HUES64 (cell line): ENCODE results near the gene DNAL4.
A peak's percentile ranks its signal among the peaks of the same experiment; 100 is the strongest.

Experiments used
- H3K27ac ChIP-seq: 2 replicates; pipeline ENCODE4 v1.7.0; 2013; ENCODE audit warnings: low read depth, low read length, inconsistent platforms
- H3K27me3 ChIP-seq: 2 replicates; pipeline ENCODE4 v1.6.1; 2013; ENCODE audit warnings: mild to moderate bottlenecking, low read length; ENCODE audit not compliant: insufficient read depth
- H3K36me3 ChIP-seq: 2 replicates; pipeline ENCODE4 v1.6.1; 2013; ENCODE audit warnings: mild to moderate bottlenecking, low read length; ENCODE audit not compliant: insufficient read depth
- H3K4me1 ChIP-seq: 2 replicates; pipeline ENCODE4 v1.6.1; 2013; ENCODE audit warnings: mild to moderate bottlenecking, low read length, moderate library complexity; ENCODE audit not compliant: insufficient read depth
- H3K4me3 ChIP-seq: 2 replicates; pipeline ENCODE4 v1.5.1; 2013; ENCODE audit warnings: mild to moderate bottlenecking, low read length, moderate library complexity
- H3K9ac ChIP-seq: 2 replicates; pipeline ENCODE4 v1.6.1; 2013; ENCODE audit warnings: mild to moderate bottlenecking, low read depth, low read length
- H3K9me3 ChIP-seq: 2 replicates; pipeline ENCODE4 v1.6.1; 2013; ENCODE audit warnings: low read depth, low read length; ENCODE audit not compliant: insufficient read depth
- WGBS: fragments of 150-250, 120-280 bp; methylation state at CpG from one replicate; pipeline ENCODE4 v1.1.7; 2013; ENCODE audit warnings: missing lambda C conversion rate; 5-methylcytosine and 5-hydroxymethylcytosine counted together

The DNAL4 gene

GRCh38 chr22:38802671-38803121, 8.8 kb upstream of the DNAL4 start:
- Histone ChIP-seq H3K4me3 (peak overlapping the region; percentile 51), H3K9ac (no peak overlapping the region), H3K36me3 (no peaks in the 10 kb centered on the region), H3K4me1 (no peaks in the 10 kb centered on the region), H3K9me3 (no peaks in the 10 kb centered on the region), H3K27ac (no peak overlapping the region), H3K27me3 (peaks cover 7% of the 10 kb centered on the region; the same call in 1 of the 2 replicates)
- WGBS: 36% methylated on average over 9 of the region's 10 CpGs

- Histone ChIP-seq H3K27ac (no peak overlapping the region), H3K36me3 (no peaks in the 10 kb centered on the region), H3K4me1 (no peaks in the 10 kb centered on the region), H3K4me3 (no peak overlapping the region), H3K27me3 (peaks cover 7% of the 10 kb centered on the region; the same call in 1 of the 2 replicates), H3K9me3 (no peaks in the 10 kb centered on the region), H3K9ac (no peak overlapping the region)
- 98% methylated on average over 6 of the region's 6 CpGs for WGBS
Observed at GRCh38 chr22:38799265-38800002, 5.5 kb upstream of the DNAL4 start.

GRCh38 chr22:38798496-38798895, 4.6 kb upstream of the DNAL4 start:
- no peak overlapping the region for H3K4me3 ChIP-seq
- no peaks in the 10 kb centered on the region for H3K36me3 ChIP-seq
- no peak overlapping the region for H3K9ac ChIP-seq
- H3K9me3 ChIP-seq: no peaks in the 10 kb centered on the region
- H3K27me3 ChIP-seq: peaks cover 7% of the 10 kb centered on the region; the same call in 1 of the 2 replicates
- H3K27ac ChIP-seq: no peak overlapping the region
- no peaks in the 10 kb centered on the region for H3K4me1 ChIP-seq
- WGBS: 88% methylated on average over 5 of the region's 5 CpGs

GRCh38 chr22:38796262-38796957, 2.5 kb upstream of the DNAL4 start:
- Histone ChIP-seq H3K4me1 (0 out of 2 replicates have a peak, but pooled peaks cover 5% of the 10 kb centered on the region), H3K9ac (no peak overlapping the region), H3K9me3 (no peaks in the 10 kb centered on the region), H3K27ac (no peak overlapping the region), H3K4me3 (no peak overlapping the region), H3K27me3 (peaks cover under 1% of the 10 kb centered on the region; the same call in 1 of the 2 replicates), H3K36me3 (no peaks in the 10 kb centered on the region)
- WGBS: 84% methylated on average over 12 of the region's 12 CpGs

- 87% methylated on average over 3 of the region's 4 CpGs for WGBS
- Histone ChIP-seq H3K27me3 (no peaks in the 10 kb centered on the region), H3K4me3 (no peak overlapping the region), H3K9me3 (no peaks in the 10 kb centered on the region), H3K27ac (no peak overlapping the region), H3K36me3 (no peaks in the 10 kb centered on the region; the same call in 1 of the 2 replicates), H3K9ac (no peak overlapping the region), H3K4me1 (0 out of 2 replicates have a peak, but pooled peaks cover 5% of the 10 kb centered on the region)
Observed at GRCh38 chr22:38795569-38795968, 1.6 kb upstream of the DNAL4 start.

GRCh38 chr22:38793317-38793716, 626 bp downstream of the DNAL4 start:
- H3K9me3 ChIP-seq: no peaks in the 10 kb centered on the region
- H3K36me3 ChIP-seq: no peaks in the 10 kb centered on the region; the same call in 1 of the 2 replicates
- H3K4me3 ChIP-seq: peak overlapping the region; percentile 72
- no peak overlapping the region for H3K27ac ChIP-seq
- peak overlapping the region; percentile 56 for H3K9ac ChIP-seq
- H3K27me3 ChIP-seq: no peaks in the 10 kb centered on the region
- 0 out of 2 replicates have a peak, but pooled peaks cover 5% of the 10 kb centered on the region for H3K4me1 ChIP-seq
- 39% methylated on average over 9 of the region's 9 CpGs for WGBS

- Histone ChIP-seq H3K36me3 (no peaks in the 10 kb centered on the region; the same call in 1 of the 2 replicates), H3K27ac (no peak overlapping the region), H3K4me1 (0 out of 2 replicates have a peak, but pooled peaks cover 5% of the 10 kb centered on the region), H3K4me3 (peak overlapping the region; percentile 72), H3K9ac (no peak overlapping the region), H3K9me3 (no peaks in the 10 kb centered on the region), H3K27me3 (no peaks in the 10 kb centered on the region)
- 84% methylated on average over 4 of the region's 4 CpGs for WGBS
Observed at GRCh38 chr22:38792833-38793232, 1.1 kb downstream of the DNAL4 start.

- H3K27ac ChIP-seq: no peak overlapping the region
- no peak overlapping the region for H3K4me3 ChIP-seq
Observed at GRCh38 chr22:38789606-38790005, 4.3 kb downstream of the DNAL4 start.

GRCh38 chr22:38788846-38789245, 5.1 kb downstream of the DNAL4 start:
- Histone ChIP-seq H3K9ac (no peak overlapping the region), H3K27me3 (no peaks in the 10 kb centered on the region), H3K4me3 (no peak overlapping the region), H3K27ac (no peak overlapping the region), H3K36me3 (no peaks in the 10 kb centered on the region; the same call in 1 of the 2 replicates), H3K9me3 (no peaks in the 10 kb centered on the region), H3K4me1 (0 out of 2 replicates have a peak, but pooled peaks cover 5% of the 10 kb centered on the region)
- 93% methylated on average over 6 of the region's 6 CpGs for WGBS

More at GRCh38 chr22:38789606-38790005, 4.3 kb downstream of the DNAL4 start:
- Histone ChIP-seq H3K36me3 (no peaks in the 10 kb centered on the region; the same call in 1 of the 2 replicates), H3K9me3 (no peaks in the 10 kb centered on the region), H3K4me1 (0 out of 2 replicates have a peak, but pooled peaks cover 5% of the 10 kb centered on the region), H3K27me3 (no peaks in the 10 kb centered on the region), H3K9ac (no peak overlapping the region)
- WGBS: 90% methylated on average over 4 of the region's 4 CpGs

- no peak overlapping the region for H3K9ac ChIP-seq
- 94% methylated on average over 16 of the region's 16 CpGs for WGBS
Observed at GRCh38 chr22:38788021-38788816, 5.7 kb downstream of the DNAL4 start.

More at GRCh38 chr22:38788021-38788816, 5.7 kb downstream of the DNAL4 start:
- no peak overlapping the region for H3K27ac ChIP-seq
- H3K9me3 ChIP-seq: no peaks in the 10 kb centered on the region
- no peaks in the 10 kb centered on the region for H3K27me3 ChIP-seq
- H3K4me1 ChIP-seq: 0 out of 2 replicates have a peak, but pooled peaks cover 4% of the 10 kb centered on the region
- no peak overlapping the region for H3K4me3 ChIP-seq
- H3K36me3 ChIP-seq: no peaks in the 10 kb centered on the region; the same call in 1 of the 2 replicates
